ENCODE results near the gene CFAP46. TPM values are rescaled to one million over a fixed set of nuclear protein-coding genes. Genes with fewer than 3 reads are reported as not detected.

CFAP46 gene
- not detected for polyA plus RNA-seq (2012; ENCODE audit: insufficient read length, low read depth)

- no peak for TF ChIP-seq POLR2AphosphoS5 (IDR thresholded peaks at IDR 0.05; ENCODE audit: low read depth, low read length)
- no peak for TF ChIP-seq SIN3A (IDR thresholded peaks at IDR 0.05; ENCODE audit: borderline replicate concordance, insufficient read depth, low read length)
- TF ChIP-seq, protein P1, sequence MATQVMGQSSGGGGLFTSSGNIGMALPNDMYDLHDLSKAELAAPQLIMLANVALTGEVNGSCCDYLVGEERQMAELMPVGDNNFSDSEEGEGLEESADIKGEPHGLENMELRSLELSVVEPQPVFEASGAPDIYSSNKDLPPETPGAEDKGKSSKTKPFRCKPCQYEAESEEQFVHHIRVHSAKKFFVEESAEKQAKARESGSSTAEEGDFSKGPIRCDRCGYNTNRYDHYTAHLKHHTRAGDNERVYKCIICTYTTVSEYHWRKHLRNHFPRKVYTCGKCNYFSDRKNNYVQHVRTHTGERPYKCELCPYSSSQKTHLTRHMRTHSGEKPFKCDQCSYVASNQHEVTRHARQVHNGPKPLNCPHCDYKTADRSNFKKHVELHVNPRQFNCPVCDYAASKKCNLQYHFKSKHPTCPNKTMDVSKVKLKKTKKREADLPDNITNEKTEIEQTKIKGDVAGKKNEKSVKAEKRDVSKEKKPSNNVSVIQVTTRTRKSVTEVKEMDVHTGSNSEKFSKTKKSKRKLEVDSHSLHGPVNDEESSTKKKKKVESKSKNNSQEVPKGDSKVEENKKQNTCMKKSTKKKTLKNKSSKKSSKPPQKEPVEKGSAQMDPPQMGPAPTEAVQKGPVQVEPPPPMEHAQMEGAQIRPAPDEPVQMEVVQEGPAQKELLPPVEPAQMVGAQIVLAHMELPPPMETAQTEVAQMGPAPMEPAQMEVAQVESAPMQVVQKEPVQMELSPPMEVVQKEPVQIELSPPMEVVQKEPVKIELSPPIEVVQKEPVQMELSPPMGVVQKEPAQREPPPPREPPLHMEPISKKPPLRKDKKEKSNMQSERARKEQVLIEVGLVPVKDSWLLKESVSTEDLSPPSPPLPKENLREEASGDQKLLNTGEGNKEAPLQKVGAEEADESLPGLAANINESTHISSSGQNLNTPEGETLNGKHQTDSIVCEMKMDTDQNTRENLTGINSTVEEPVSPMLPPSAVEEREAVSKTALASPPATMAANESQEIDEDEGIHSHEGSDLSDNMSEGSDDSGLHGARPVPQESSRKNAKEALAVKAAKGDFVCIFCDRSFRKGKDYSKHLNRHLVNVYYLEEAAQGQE (IDR thresholded peaks at IDR 0.05; ENCODE audit: insufficient read depth in 1 of 2, low read depth in 2 of 2, low read length in 2 of 2): no peak
- no peak for TF ChIP-seq TAF1 (IDR thresholded peaks at IDR 0.05; ENCODE audit: borderline replicate concordance, insufficient read depth, low read length)
- TF ChIP-seq FOXP2 (optimal IDR thresholded peaks at IDR 0.05; ENCODE audit: borderline replicate concordance, extremely low read depth, extremely low read length, insufficient read depth): no peak
Measured at GRCh38 chr10:132942101-132943057, at the start of gene CFAP46. Gene CFAP46 (minus strand): TSS chr10:132942570. CDS start chr10:132942484, 86 bp downstream.

DNA sequence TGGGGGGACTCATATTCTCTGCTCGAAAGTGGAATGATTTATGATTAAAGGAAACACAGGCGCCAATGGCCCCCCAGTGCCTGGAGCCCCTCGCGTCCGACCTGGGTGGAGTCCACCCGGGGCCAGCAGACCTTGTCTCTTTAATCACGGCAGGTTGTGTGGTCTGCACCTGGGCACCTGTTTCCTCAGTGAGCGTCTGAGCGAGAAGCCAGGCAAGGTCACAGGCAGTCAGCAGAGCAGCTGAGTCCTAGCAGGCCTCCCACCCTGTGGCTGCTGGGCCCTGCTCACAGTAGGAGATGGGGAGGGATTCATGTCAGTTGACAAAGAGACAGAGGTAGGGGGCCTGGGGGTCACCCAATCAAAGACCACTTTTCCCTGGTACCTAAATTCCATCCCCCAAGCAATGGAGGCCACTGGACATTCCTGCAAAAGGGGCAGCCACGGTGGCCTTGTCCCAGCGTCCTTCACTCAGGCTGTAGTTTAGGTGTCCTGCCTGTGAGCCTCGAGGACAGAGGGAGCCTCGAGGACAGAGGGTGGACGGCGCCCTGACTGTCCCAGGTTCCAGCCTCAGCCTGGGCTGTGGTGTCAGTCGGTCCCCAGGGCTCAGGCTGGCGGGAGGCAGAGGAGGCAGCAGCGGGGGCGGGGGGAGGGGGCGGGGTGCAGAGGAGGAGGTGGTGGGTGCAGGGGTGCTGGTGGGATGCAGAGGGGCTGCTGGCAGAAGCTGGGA lies 49.5 kb upstream of the CFAP46 start:
- no peak for TF ChIP-seq SIN3A (IDR thresholded peaks at IDR 0.05; ENCODE audit: borderline replicate concordance, insufficient read depth, low read length)
- TF ChIP-seq POLR2AphosphoS5 (IDR thresholded peaks at IDR 0.05; ENCODE audit: low read depth, low read length): no peak
- TF ChIP-seq FOXP2 (optimal IDR thresholded peaks at IDR 0.05; ENCODE audit: borderline replicate concordance, extremely low read depth, extremely low read length, insufficient read depth): no peak
- no peak for TF ChIP-seq TAF1 (IDR thresholded peaks at IDR 0.05; ENCODE audit: borderline replicate concordance, insufficient read depth, low read length)
- TF ChIP-seq, protein P1 (IDR thresholded peaks at IDR 0.05; ENCODE audit: insufficient read depth in 1 of 2, low read depth in 2 of 2, low read length in 2 of 2): no peak

- no peak for TF ChIP-seq FOXP2 (optimal IDR thresholded peaks at IDR 0.05; ENCODE audit: borderline replicate concordance, extremely low read depth, extremely low read length, insufficient read depth)
- TF ChIP-seq, protein P1 (IDR thresholded peaks at IDR 0.05; ENCODE audit: insufficient read depth in 1 of 2, low read depth in 2 of 2, low read length in 2 of 2): no peak
- no peak for TF ChIP-seq POLR2AphosphoS5 (IDR thresholded peaks at IDR 0.05; ENCODE audit: low read depth, low read length)
- TF ChIP-seq TAF1 (IDR thresholded peaks at IDR 0.05; ENCODE audit: borderline replicate concordance, insufficient read depth, low read length): no peak
- TF ChIP-seq SIN3A (IDR thresholded peaks at IDR 0.05; ENCODE audit: borderline replicate concordance, insufficient read depth, low read length): no peak
Measured at GRCh38 chr10:132990684-132991545, 48.5 kb upstream of the CFAP46 start.

DNA sequence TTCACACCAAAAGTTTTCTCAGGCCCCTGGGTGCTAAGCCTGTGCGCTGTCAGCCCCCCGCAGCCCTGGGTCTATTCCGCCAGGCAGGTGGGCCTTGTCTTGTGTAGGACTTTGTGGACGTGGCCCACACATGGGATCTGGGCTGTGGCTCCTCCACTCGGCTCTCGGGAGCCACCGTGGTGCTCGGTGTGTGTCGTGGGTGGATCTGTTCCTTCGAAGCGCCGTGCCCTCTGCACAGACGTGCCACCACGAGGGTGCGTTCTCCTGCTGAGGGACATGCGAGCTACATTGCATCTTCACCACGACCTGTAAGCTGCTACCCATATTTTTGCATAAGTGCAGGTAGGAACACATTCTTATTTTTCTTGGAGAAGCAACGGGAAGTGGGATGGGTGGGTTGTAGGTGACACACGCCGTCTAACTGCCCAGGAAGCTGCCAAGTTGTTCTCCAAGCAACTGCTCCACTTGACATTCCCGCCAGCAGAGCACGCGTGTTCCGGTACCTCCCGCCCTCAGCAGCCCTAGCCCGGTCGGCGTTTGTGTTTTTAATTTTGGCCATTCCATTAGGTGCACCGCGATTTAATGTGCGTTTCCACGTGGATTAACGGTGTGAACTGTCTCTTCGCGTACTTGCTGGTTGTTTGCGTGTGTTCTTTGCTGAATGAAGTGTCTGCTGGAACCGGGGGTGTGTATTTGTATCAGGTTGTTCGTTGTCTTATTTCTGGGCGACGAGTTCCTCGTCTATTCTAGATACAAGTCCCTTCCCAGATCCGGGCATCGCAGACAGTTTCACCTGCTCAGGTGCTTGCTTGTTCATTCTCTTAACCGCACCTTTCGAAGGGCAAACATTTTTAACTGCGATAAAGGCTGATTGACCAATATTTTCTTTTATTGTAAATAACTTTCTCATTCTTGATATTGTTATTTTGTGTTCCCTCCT lies 47.4 kb upstream of the CFAP46 start:
- TF ChIP-seq TAF1 (IDR thresholded peaks at IDR 0.05; ENCODE audit: borderline replicate concordance, insufficient read depth, low read length): no peak
- TF ChIP-seq FOXP2 (optimal IDR thresholded peaks at IDR 0.05; ENCODE audit: borderline replicate concordance, extremely low read depth, extremely low read length, insufficient read depth): no peak
- no peak for TF ChIP-seq SIN3A (IDR thresholded peaks at IDR 0.05; ENCODE audit: borderline replicate concordance, insufficient read depth, low read length)
- TF ChIP-seq, protein P1 (IDR thresholded peaks at IDR 0.05; ENCODE audit: insufficient read depth in 1 of 2, low read depth in 2 of 2, low read length in 2 of 2): no peak
